Spleen (tissue), 11 donors: ENCODE data around the gene DLX5. TPM values are rescaled to one million over a fixed set of nuclear protein-coding genes. Genes with fewer than 3 reads are reported as not detected.

Experiments used
- DNase-seq: peaks from one replicate; pipeline ENCODE4 v3.0.0-alpha.2; 2020
- H3K27ac ChIP-seq, 8 donors: fragments of 200-600 bp; sonication (generic) in 7 of 8; 1 replicate in 4 of 8; 2 replicates in 4 of 8; pipeline versions ENCODE4 v1.5.0 to v1.8.0; 2016 to 2021; ENCODE audit warnings: inconsistent platforms in 4 of 8, mild to moderate bottlenecking in 4 of 8, moderate library complexity in 1 of 8
- H3K27me3 ChIP-seq, 7 donors: fragments of 200-600 bp; sonication (generic) in 6 of 7; replicated peaks in 1 of 7; 1 replicate in 4 of 7; 2 replicates in 3 of 7; pipeline versions ENCODE4 v1.5.0 to v1.8.0; 2016 to 2021; ENCODE audit warnings: inconsistent platforms in 3 of 7, mild to moderate bottlenecking in 1 of 7
- H3K36me3 ChIP-seq, 6 donors: fragments of 200-600 bp; sonication (generic) in 5 of 6; 1 replicate in 4 of 6; 2 replicates in 2 of 6; pipeline versions ENCODE4 v1.5.0 to v1.8.0; 2016 to 2021; ENCODE audit warnings: inconsistent platforms in 2 of 6
- H3K4me1 ChIP-seq, 6 donors: fragments of 200-600 bp; sonication (generic) in 5 of 6; 1 replicate in 3 of 6; 2 replicates in 3 of 6; pipeline versions ENCODE4 v1.5.0 to v1.8.0; 2016 to 2021; ENCODE audit warnings: inconsistent platforms in 3 of 6
- H3K4me3 ChIP-seq, 8 donors: fragments of 200-600 bp; sonication (generic) in 7 of 8; 1 replicate in 4 of 8; 2 replicates in 4 of 8; pipeline versions ENCODE4 v1.5.0 to v1.8.0; 2016 to 2021; ENCODE audit warnings: inconsistent platforms in 4 of 8, mild to moderate bottlenecking in 4 of 8, moderate library complexity in 2 of 8
- H3K9me3 ChIP-seq, 8 donors: fragments of 200-600 bp; sonication (generic) in 7 of 8; 1 replicate in 4 of 8; 2 replicates in 4 of 8; pipeline versions ENCODE4 v1.5.0 to v1.8.0; 2016 to 2021; ENCODE audit warnings: inconsistent platforms in 4 of 8
- POLR2A ChIP-seq, 3 donors: fragments of 450-650 bp; IDR thresholded peaks; one replicate each; pipeline ENCODE4 v1.5.1; 2017; ENCODE audit warnings: antibody characterized with exemption in 3 of 3, mild to moderate bottlenecking in 1 of 3
- POLR2AphosphoS5 ChIP-seq, 3 donors: sonication (generic); formaldehyde crosslinking; IDR thresholded peaks; one replicate each; pipeline ENCODE4 v1.5.1; 2017; ENCODE audit warnings: antibody characterized with exemption in 3 of 3
- WGBS, 5 donors: extraction: QIAGEN DNeasy Blood & Tissue Kit in 3 of 5; methylation state at CpG; one replicate each; pipeline versions ENCODE4 v1.1.5 to v1.1.7; 2013 to 2018; 5-methylcytosine and 5-hydroxymethylcytosine counted together
- intact Hi-C: fragments of 100-400 bp; cut with DNase I; formaldehyde crosslinking; loops from one replicate; pipeline ENCODE4 v1.15.0; 2023; ENCODE audit warnings: low total_unique reads
- polyA plus RNA-seq, 3 donors: library from polyadenylated mRNA; stranded (reverse); fragments of 200-250 nt; gene quantifications; one replicate each; pipeline ENCODE4 v1.2.1, GENCODE V29; 2013
- total RNA-seq, 7 donors: library from RNA; depleted of rRNA in 3 of 7; stranded (reverse); fragments of >200 nt in 3 of 7; fragmentation: NEBNext Ultra II Directional in 4 of 7; extraction: Animal tissue kit (Norgen Biotek cat#: 25700) in 4 of 7; gene quantifications; one replicate each; pipeline versions ENCODE4 v1.1.0 to v1.2.1, GENCODE V29; 2016 to 2021
- TF ChIP-seq, protein P1 (sequence below), 11 experiments: fragments of 200-600 bp in 7 of 11; fragments of 450-650 bp in 4 of 11; sonication (generic) in 4 of 11; IDR thresholded peaks in 8 of 11; conservative IDR thresholded peaks in 3 of 11; 1 replicate in 7 of 11; 2 replicates in 4 of 11; pipeline versions ENCODE4 v1.4.0 to v1.8.0; 2016 to 2021; ENCODE audit warnings: antibody characterized with exemption in 11 of 11, inconsistent platforms in 4 of 11, mild to moderate bottlenecking in 1 of 11
- donor health status: healthy with polysubstance abuse.
- donor health status: DM: no; HTN: no; CAD: no; lungs with moderate emphysema.
- donor health status: DM: no; HTN: no; CAD: no.
- donor health status: Bipolar disorder and iron deficiency.
- donor health status: healthy.
- donor health status: DM: no; HTN: no; CAD: no.
- donor health status: DM: yes; HTN: yes; CAD: no.

DLX5 gene
- total and polyA plus RNA-seq, 10 donors, result 0.14 to 0.36 TPM; not detected in 8

DNA sequence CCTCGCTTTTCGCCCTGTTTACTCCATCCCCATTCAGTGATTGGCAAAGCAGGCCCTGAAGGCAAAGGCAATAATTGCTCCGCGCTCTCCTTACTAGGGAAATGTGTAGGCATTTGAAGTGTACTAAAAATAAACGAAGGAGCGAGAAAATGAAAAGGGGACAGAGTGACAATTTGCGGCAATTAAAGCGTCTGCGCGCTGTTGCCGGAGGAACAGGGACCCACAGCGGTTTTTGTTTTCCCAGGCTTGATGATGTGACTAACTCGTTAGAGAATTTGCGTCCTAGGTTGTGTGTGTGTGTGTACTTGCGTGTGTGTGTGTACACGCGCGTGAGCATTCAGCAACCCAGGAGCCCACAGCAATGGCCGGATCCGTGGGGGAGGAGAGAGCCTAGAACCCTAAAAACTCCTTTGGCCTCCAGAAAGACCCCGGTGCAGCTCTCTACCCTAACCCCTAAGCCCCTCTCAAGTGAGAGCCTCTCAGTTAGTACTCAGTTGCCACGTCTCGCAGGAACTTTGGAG, 27.1 kb downstream of the DLX5 start:
- Histone ChIP-seq H3K27me3 (peaks cover 16 to 100% (median 97%) of the 10 kb centered on the region in 7 donors), H3K27ac (no peak overlapping the region), H3K9me3 (peaks cover 0 to 9% (median 0%) of the 10 kb centered on the region in 8 donors), H3K4me1 (peaks cover 0 to 5% (median 2%) of the 10 kb centered on the region in 6 donors), H3K4me3 (no peak overlapping the region), H3K36me3 (no peaks in the 10 kb centered on the region)
- DNase-seq, result no peak
- TF ChIP-seq, protein P1, sequence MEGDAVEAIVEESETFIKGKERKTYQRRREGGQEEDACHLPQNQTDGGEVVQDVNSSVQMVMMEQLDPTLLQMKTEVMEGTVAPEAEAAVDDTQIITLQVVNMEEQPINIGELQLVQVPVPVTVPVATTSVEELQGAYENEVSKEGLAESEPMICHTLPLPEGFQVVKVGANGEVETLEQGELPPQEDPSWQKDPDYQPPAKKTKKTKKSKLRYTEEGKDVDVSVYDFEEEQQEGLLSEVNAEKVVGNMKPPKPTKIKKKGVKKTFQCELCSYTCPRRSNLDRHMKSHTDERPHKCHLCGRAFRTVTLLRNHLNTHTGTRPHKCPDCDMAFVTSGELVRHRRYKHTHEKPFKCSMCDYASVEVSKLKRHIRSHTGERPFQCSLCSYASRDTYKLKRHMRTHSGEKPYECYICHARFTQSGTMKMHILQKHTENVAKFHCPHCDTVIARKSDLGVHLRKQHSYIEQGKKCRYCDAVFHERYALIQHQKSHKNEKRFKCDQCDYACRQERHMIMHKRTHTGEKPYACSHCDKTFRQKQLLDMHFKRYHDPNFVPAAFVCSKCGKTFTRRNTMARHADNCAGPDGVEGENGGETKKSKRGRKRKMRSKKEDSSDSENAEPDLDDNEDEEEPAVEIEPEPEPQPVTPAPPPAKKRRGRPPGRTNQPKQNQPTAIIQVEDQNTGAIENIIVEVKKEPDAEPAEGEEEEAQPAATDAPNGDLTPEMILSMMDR (IDR thresholded peaks at IDR 0.05 in 8 of 11, conservative IDR thresholded peaks at IDR 0.05 in 3 of 11), result no peak
- TF ChIP-seq POLR2AphosphoS5 (IDR thresholded peaks at IDR 0.05) (no peak), POLR2A (IDR thresholded peaks at IDR 0.05) (no peak)
- WGBS, 5 donors, result 12 to 16% (median 13%) methylated on average over 23 of the region's 23 CpGs
- intact Hi-C loops, result no loop called here

DNA sequence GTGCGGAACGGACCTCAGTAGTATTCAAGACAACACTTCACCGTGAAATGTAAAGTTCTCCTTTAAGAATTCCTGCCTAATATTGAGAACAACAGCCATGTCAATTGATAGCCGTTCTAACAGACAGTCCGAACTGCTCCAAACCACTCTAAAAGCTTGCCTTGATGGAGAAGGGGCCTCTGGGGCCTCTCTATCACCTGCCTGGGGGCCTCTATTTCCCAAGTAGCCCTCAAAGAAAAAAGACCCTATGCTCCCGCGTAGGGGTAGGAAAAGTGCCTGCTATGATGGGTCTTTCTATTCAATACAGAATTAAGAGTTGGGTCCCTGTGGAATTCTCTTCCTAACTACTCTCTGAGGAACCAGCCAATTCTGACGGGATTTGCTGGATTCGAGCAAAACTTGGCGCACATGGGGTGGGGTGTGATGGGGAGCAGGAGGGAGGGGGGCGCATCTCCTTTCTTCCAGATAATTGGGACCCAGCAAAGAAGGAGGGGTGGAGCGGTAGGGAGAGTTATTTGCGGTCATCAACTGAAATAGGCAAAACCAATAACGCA, 27.6 kb downstream of the DLX5 start:
- no peak overlapping the region for H3K4me3 ChIP-seq
- H3K27me3 ChIP-seq, result peaks cover 16 to 100% (median 97%) of the 10 kb centered on the region in 7 donors

DNA sequence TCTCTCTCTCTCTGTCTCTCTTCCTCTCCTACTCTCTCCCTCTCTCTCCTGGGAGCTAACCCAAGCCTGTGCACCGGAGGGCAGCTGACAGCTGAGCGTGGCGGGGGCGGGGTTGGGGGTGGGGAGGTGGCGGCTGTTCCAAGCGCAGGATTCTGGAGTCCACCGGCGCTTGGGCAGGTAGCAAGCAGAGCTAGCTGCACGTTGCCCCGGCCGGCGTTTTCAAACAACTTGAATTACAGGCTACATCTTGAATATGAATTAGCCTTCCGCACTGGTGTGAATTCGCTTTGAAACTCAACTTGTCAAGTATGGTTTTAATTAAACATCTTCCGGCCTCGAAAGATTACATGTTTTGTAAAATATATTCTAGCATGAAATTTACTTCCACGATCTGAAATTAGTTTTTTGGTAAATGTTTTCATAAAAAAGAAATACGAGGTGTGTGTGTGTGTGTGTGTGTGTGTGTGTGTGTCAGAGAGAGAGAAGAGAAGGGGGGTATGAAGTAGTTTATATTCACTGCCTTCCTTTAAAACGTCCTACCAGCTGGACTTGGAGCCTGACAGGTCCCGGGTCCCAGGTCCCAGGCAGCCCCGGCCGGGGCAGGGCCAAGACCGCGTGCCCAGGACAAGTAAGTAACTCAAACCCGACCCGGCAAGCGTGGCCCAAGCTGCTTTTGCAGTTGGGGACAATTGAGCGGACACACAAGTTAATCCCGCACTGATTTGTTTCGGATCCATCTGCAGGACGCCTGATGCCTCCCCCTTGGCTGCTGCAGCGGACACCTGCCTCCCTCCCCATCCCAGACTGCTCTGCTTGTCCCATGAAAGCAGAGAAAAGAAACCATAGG, 28.3 kb downstream of the DLX5 start:
- H3K4me3 ChIP-seq, result no peak overlapping the region
- peaks cover 16 to 100% (median 94%) of the 10 kb centered on the region in 7 donors for H3K27me3 ChIP-seq
- H3K36me3 ChIP-seq, result no peaks in the 10 kb centered on the region
- H3K4me1 ChIP-seq, result peaks cover 0 to 12% (median 3%) of the 10 kb centered on the region in 6 donors
- H3K27ac ChIP-seq, result no peak overlapping the region
- 3 to 8% (median 6%) methylated on average over 32 of the region's 32 CpGs for WGBS, 5 donors
- intact Hi-C loops, result no loop called here
- TF ChIP-seq POLR2AphosphoS5 (IDR thresholded peaks at IDR 0.05), result no peak
- TF ChIP-seq, protein P1 (IDR thresholded peaks at IDR 0.05 in 8 of 11, conservative IDR thresholded peaks at IDR 0.05 in 3 of 11), result no peak
- no peak for TF ChIP-seq POLR2A (IDR thresholded peaks at IDR 0.05)
- H3K9me3 ChIP-seq, result peaks cover 0 to 14% (median 0%) of the 10 kb centered on the region in 8 donors
- DNase-seq, result no peak

More for the DNA sequence above, 27.6 kb downstream of the DLX5 start:
- intact Hi-C loops, result no loop called here
- no peaks in the 10 kb centered on the region for H3K36me3 ChIP-seq
- no peak for DNase-seq
- WGBS, 5 donors, result 9 to 14% (median 11%) methylated on average over 13 to 14 of the region's 14 CpGs
- H3K4me1 ChIP-seq, result peaks cover 0 to 10% (median 3%) of the 10 kb centered on the region in 6 donors
- H3K27ac ChIP-seq, result no peak overlapping the region
- TF ChIP-seq POLR2A (IDR thresholded peaks at IDR 0.05) (no peak), POLR2AphosphoS5 (IDR thresholded peaks at IDR 0.05) (no peak)
- TF ChIP-seq, protein P1 (IDR thresholded peaks at IDR 0.05 in 8 of 11, conservative IDR thresholded peaks at IDR 0.05 in 3 of 11), result no peak
- H3K9me3 ChIP-seq, result peaks cover 0 to 14% (median 0%) of the 10 kb centered on the region in 8 donors
